Mesenteric fat pad (tissue), 1 donor: ENCODE results near the gene ZNF679. TPM values are rescaled to one million over a fixed set of nuclear protein-coding genes. Genes with fewer than 3 reads are reported as not detected.
"Not testable (repeated sequence)": the region's sequence is repeated elsewhere in the genome, so short reads cannot be mapped to it uniquely, and the experiment has no call there.

Experiments used
- DNase-seq: peaks from one replicate; pipeline ENCODE4 v3.0.0-alpha.2; 2020; ENCODE audit warnings: low spot score
- total RNA-seq: library from RNA; stranded (reverse); fragmentation: NEBNext Ultra II Directional; extraction: Animal tissue kit (Norgen Biotek cat#: 25700); gene quantifications from one replicate; pipeline ENCODE4 v1.2.1, GENCODE V29; 2021
- donor health status: DM: yes; HTN: yes; CAD: no.

The ZNF679 gene
- total RNA-seq, 1 donor from 2014 or later, result not detected

GRCh38 chr7:64308016-64308270 lies 79.7 kb downstream of the ZNF679 start:
- no peak for DNase-seq

DNA sequence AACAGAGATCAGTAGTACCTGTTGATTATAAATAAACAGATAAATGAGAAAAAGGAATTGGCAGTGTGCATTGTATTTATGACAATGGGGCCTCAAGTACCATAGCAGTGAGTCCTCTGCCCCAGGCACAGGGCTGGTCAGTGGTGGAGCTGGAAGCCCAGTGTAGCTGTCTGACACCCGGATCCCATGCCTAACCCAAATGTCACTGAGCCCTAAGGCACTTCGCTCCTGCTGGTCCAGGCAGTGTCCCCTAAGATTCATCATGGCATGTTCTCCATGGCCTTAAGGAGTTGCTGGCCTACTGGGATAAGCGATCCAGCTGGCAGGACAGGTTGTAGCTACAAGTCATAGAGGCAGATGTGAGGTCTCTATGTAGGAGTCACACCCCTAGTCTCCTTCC lies 82.2 kb downstream of the ZNF679 start:
- no peak for DNase-seq

DNA sequence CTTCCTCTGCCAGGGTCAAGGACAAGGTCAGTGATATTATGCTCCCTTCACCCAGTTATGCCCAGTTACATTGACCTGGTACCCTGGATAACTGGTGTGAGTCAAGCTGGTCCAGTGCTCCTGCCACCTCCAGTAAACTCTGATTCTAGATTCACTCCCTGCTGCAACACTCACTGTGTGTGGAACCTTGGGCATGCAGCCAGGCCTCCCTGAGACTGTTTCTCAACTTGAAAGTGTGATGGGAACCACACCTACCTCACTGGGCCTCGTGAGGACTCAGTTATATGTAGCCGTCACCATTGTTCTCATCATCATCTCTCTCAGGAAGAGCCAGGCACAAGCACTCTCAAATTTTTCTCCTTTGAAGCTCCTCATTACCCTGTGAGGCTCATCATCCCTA lies 84.6 kb downstream of the ZNF679 start:
- DNase-seq, result no peak

- peak; percentile 93 for DNase-seq
Measured at GRCh38 chr7:64313740-64314491, 85.6 kb downstream of the ZNF679 start, which contains the start of gene ZNF736. TSS of gene ZNF736 (plus strand) at chr7:64313961. CDS start at chr7:64314151, 190 bp downstream.

- no peak for DNase-seq
Measured at GRCh38 chr7:64314566-64314965, 86.3 kb downstream of the ZNF679 start.

DNA sequence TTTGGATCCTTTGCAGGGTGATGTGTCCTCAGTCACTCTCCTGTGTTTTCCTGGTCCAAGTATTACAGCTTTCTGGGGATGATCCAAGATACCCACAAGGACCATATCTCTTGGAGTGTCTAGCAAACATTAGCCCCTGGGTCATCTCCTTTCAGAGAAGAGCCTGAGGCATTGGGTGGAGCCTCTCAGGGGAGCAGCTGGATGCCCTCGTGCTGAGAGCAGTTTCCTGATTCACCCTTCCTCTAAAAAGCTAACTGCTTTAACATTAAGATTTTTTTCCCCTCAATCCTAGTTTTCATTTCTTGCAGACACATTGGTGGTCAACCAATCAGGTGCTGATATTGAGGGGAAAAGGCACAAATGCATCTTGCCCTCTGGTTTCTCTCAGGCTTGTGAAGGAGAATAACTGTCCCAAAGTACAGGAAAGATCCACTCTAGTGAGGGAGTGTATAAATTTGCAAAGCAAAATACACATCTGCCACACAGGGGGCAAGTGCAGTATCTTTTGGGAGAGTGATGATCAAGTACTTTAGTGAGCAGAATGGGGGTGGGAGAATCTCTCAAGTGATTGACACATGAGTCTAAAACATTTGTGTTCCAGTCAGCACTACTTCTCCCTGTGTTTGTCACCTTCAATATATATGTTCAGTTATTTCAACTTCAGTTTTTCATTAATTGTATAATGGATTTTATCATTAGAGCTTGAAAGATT lies 87.9 kb downstream of the ZNF679 start:
- not testable (repeated sequence) for DNase-seq

Other genes with a start within 250 kb of the ZNF679 start
- gene ZNF722, start 229.6 kb upstream of the ZNF679 start, total RNA-seq, result not detected
- 4.1 TPM for gene ZNF727, start 183.0 kb upstream of the ZNF679 start, total RNA-seq
- gene ZNF735, start 21.3 kb upstream of the ZNF679 start, total RNA-seq, result not detected
- gene ZNF736, start 85.5 kb downstream of the ZNF679 start, total RNA-seq, result 11.6 TPM